Activated CD4-positive, CD25-positive, alpha-beta regulatory T cell (primary cell): Measurements from ENCODE around the gene ACAP3.
"Not testable (repeated sequence)": the region's sequence is repeated elsewhere in the genome, so short reads cannot be mapped to it uniquely, and the experiment has no call there.

Source experiments
- DNase-seq, 4 experiments: peaks; one replicate each; lab custom pipeline; 2025; lab: John Stamatoyannopoulos, UW

The ACAP3 gene

GRCh38 chr1:1330366-1331067 lies 22.8 kb upstream of the ACAP3 start:
- DNase-seq: no peak

- no peak for DNase-seq
Observed at GRCh38 chr1:1329304-1330210, 21.8 kb upstream of the ACAP3 start.

GRCh38 chr1:1328254-1328653 lies 20.5 kb upstream of the ACAP3 start:
- no peak for DNase-seq

GRCh38 chr1:1327291-1327690 lies 19.6 kb upstream of the ACAP3 start:
- DNase-seq: no peak

- DNase-seq: no peak
Observed at GRCh38 chr1:1326075-1326605, 18.4 kb upstream of the ACAP3 start.

- no peak for DNase-seq
Observed at GRCh38 chr1:1325288-1326074, 17.8 kb upstream of the ACAP3 start.

GRCh38 chr1:1324524-1325287 lies 17.0 kb upstream of the ACAP3 start, which contains the start of the genes CPTP and INTS11:
Gene CPTP, plus strand, starts transcription at chr1:1324802. Its CDS starts 2,109 bp downstream, at chr1:1326911.
Gene INTS11, minus strand, starts transcription at chr1:1324660. Its CDS starts 52 bp downstream, at chr1:1324608.
- peak; percentile 93 to 95 (median 94) for DNase-seq

- DNase-seq: no peak
Observed at GRCh38 chr1:1324084-1324523, 16.4 kb upstream of the ACAP3 start.

- DNase-seq: no peak
Observed at GRCh38 chr1:1322952-1323351, 15.2 kb upstream of the ACAP3 start.

GRCh38 chr1:1322418-1322817 lies 14.7 kb upstream of the ACAP3 start:
- DNase-seq: no peak

- no peak for DNase-seq
Observed at GRCh38 chr1:1321477-1321876, 13.7 kb upstream of the ACAP3 start.

- no peak for DNase-seq
Observed at GRCh38 chr1:1320666-1321448, 13.1 kb upstream of the ACAP3 start.

- no peak for DNase-seq
Observed at GRCh38 chr1:1319646-1319941, 11.9 kb upstream of the ACAP3 start.

GRCh38 chr1:1318777-1319645 lies 11.3 kb upstream of the ACAP3 start:
- DNase-seq: no peak

GRCh38 chr1:1318131-1318652 lies 10.5 kb upstream of the ACAP3 start:
- no peak for DNase-seq

- DNase-seq: no peak
Observed at GRCh38 chr1:1317420-1317819, 9.7 kb upstream of the ACAP3 start.

GRCh38 chr1:1316199-1316598 lies 8.5 kb upstream of the ACAP3 start:
- DNase-seq: not testable (repeated sequence)

GRCh38 chr1:1315435-1315954 lies 7.8 kb upstream of the ACAP3 start:
- no peak for DNase-seq
